ENCODE results near the gene SYT2. TPM values are rescaled to one million over a fixed set of nuclear protein-coding genes. Genes with fewer than 3 reads are reported as not detected.
"Not testable (repeated sequence)": the region's sequence is repeated elsewhere in the genome, so short reads cannot be mapped to it uniquely, and the experiment has no call there.

Gene SYT2
- total and polyA plus RNA-seq, 2 of the 13 experiments (the other 11 are each of a cell fraction or from before 2014, with no cell fraction given) = not detected

DNA sequence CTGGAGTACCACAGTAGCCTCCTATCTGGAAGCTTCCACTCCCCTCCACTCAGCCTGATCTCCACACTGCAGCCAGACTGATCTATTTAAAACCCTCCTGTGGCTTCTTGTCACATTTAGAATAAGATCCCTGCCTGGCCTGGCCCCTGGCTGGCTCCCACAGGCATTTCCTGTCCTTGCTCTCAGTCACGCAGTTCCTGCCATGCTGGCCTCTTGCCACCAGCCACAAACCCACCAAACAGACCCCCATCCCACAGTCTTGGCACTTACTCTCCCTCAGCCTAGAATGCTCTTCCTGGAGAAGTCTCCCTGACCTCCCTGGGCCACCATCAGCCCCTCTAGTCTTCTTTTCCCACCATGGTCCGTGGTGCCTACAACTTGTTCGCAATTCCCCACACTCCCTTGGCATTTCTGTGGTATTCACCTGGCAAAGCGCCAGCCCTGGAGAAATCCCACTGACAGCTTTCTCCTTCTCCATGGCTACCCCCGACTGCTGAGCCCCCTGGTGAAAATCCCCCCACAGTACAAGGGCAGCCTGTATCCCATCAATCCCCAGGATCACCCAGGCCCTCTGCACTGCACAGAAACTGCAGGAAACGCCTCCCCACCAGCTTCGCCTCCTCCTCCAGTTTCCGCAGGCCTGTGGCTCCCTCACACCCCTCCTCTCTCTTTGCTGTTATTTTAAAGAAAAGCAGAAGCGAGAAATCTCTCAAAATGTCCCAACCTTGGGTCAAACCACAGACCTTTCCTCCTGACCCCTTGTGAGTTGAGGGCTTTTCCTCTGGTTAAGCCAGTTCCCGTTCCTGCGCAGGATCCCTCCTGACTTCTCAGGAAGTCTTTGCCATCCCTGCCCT, 94.5 kb downstream of the SYT2 start:
- Histone ChIP-seq H2AFZ (ENCODE audit: low read length) (no peak overlapping the region), H3K27ac (ENCODE audit: extremely low read length, insufficient read depth, low read length) (no peak overlapping the region), H4K20me1 (ENCODE audit: insufficient read depth, low read length) (no peaks in the 10 kb centered on the region), H3K4me1 (ENCODE audit: insufficient read depth, low read length) (peaks cover 11% of the 10 kb centered on the region), H3K9ac (ENCODE audit: insufficient read depth, low read depth, low read length) (no peak overlapping the region), H3K4me2 (ENCODE audit: low read depth, low read length) (no peak overlapping the region), H3K9me3 (ENCODE audit: low read length) (no peaks in the 10 kb centered on the region), H3K79me2 (ENCODE audit: insufficient read depth, low read length) (no peaks in the 10 kb centered on the region), H3K36me3 (replicated peaks in 1 of 2; ENCODE audit: control insufficient read depth in 1 of 2, insufficient read depth in 2 of 2, low read length in 2 of 2) (no peaks in the 10 kb centered on the region), H3K27me3 (ENCODE audit: control insufficient read depth in 1 of 2, insufficient read depth in 2 of 2, low read length in 2 of 2) (no peaks in the 10 kb centered on the region; a peak in 1 of 5 replicates), H3K4me3 (replicated peaks in 1 of 3; ENCODE audit: insufficient read depth in 1 of 3, low read depth in 2 of 3, low read length in 3 of 3) (no peak overlapping the region)
- in situ Hi-C loops (cut with HindIII; ENCODE audit: extremely low pct_ligation_motif_present, low pct_unique_long_range_greater_than_20kb) (no loop called here), intact Hi-C loops (cut with micrococcal nuclease; ENCODE audit: unreplicated experiment) (no loop called here)
- POLR2A ChIA-PET = no interaction called here
- DNase-seq (ENCODE audit: low spot score) (no peak), FAIRE-seq (no peak), ATAC-seq (no peak)
- no TSS peak for BruUV-seq (replicated peaks)
- CTCF ChIA-PET (ENCODE audit: low intra/inter-chr PET ratio, low total read pairs) = no interaction called here
- WGBS (ENCODE audit: low lambda C conversion rate) = 51% methylated on average over 11 of the region's 11 CpGs
- TF ChIP-seq ZNF24 (IDR thresholded peaks at IDR 0.05) (no peak), ZNF564 (CRISPR knock-in tag; IDR thresholded peaks at IDR 0.05) (no peak), ZZZ3 (CRISPR knock-in tag; IDR thresholded peaks at IDR 0.05; ENCODE audit: borderline replicate concordance) (no peak), PRDM15 (CRISPR knock-in tag; IDR thresholded peaks at IDR 0.05) (no peak), RFX5 (IDR thresholded peaks at IDR 0.05; ENCODE audit: low read depth, low read length) (no peak), ZNF383 (CRISPR knock-in tag; IDR thresholded peaks at IDR 0.05; ENCODE audit: borderline replicate concordance) (no peak), SMC3 (IDR thresholded peaks at IDR 0.05; ENCODE audit: low read length) (no peak), HDAC6 (IDR thresholded peaks at IDR 0.05; ENCODE audit: low read depth, low read length) (no peak), ZNF20 (CRISPR knock-in tag; IDR thresholded peaks at IDR 0.05) (no peak), ZFP37 (CRISPR knock-in tag; IDR thresholded peaks at IDR 0.05; ENCODE audit: borderline replicate concordance) (no peak), HHEX (CRISPR knock-in tag; IDR thresholded peaks at IDR 0.05) (no peak), FIP1L1 (IDR thresholded peaks at IDR 0.05; ENCODE audit: borderline replicate concordance, insufficient read depth, low read depth, low read length) (no peak)
- TF ChIP-seq, protein P1, sequence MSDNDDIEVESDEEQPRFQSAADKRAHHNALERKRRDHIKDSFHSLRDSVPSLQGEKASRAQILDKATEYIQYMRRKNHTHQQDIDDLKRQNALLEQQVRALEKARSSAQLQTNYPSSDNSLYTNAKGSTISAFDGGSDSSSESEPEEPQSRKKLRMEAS (IDR thresholded peaks at IDR 0.05) = no peak

DNA sequence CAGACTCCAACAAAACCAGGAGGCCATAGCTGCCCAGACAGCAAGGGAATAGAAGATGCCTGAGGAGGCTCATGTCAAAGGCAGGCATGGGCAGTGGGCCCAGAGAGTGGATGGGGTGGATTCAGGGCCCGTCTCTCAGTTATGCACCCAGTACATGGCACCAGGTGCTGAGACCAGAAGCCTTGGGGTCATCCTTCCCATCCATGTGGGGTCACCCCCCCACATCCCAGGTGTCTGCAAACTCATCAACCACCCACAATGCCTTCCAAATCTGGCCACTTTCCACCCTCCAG, 95.1 kb downstream of the SYT2 start:
- H3K27ac ChIP-seq (ENCODE audit: extremely low read length, insufficient read depth, low read length); CTCF ChIA-PET (ENCODE audit: low intra/inter-chr PET ratio, low total read pairs); H3K4me2 ChIP-seq (ENCODE audit: low read depth, low read length); FAIRE-seq; H3K36me3 ChIP-seq (replicated peaks in 1 of 2; ENCODE audit: control insufficient read depth in 1 of 2, insufficient read depth in 2 of 2, low read length in 2 of 2); H3K9me3 ChIP-seq (ENCODE audit: low read length); intact Hi-C loops (cut with micrococcal nuclease; ENCODE audit: unreplicated experiment); H3K9ac ChIP-seq (ENCODE audit: insufficient read depth, low read depth, low read length); POLR2A ChIA-PET; H4K20me1 ChIP-seq (ENCODE audit: insufficient read depth, low read length); H3K27me3 ChIP-seq (ENCODE audit: control insufficient read depth in 1 of 2, insufficient read depth in 2 of 2, low read length in 2 of 2); H3K79me2 ChIP-seq (ENCODE audit: insufficient read depth, low read length); in situ Hi-C loops (cut with HindIII; ENCODE audit: extremely low pct_ligation_motif_present, low pct_unique_long_range_greater_than_20kb); ATAC-seq; H2AFZ ChIP-seq (ENCODE audit: low read length); H3K4me3 ChIP-seq (replicated peaks in 1 of 3; ENCODE audit: insufficient read depth in 1 of 3, low read depth in 2 of 3, low read length in 3 of 3); DNase-seq (ENCODE audit: low spot score); BruUV-seq (replicated peaks): not testable (repeated sequence)
- peaks cover 11% of the 10 kb centered on the region for H3K4me1 ChIP-seq (ENCODE audit: insufficient read depth, low read length)
- WGBS (ENCODE audit: low lambda C conversion rate) = 100% methylated on average over 1 of the region's 1 CpG
